Measurements from ENCODE around the gene CLBA1. TPM values are rescaled to one million over a fixed set of nuclear protein-coding genes. Genes with fewer than 3 reads are reported as not detected.
"Not testable (repeated sequence)": the region's sequence is repeated elsewhere in the genome, so short reads cannot be mapped to it uniquely, and the experiment has no call there.

CLBA1 gene
- total RNA-seq, 1 donor from 2014 or later = 4.5 TPM

DNA sequence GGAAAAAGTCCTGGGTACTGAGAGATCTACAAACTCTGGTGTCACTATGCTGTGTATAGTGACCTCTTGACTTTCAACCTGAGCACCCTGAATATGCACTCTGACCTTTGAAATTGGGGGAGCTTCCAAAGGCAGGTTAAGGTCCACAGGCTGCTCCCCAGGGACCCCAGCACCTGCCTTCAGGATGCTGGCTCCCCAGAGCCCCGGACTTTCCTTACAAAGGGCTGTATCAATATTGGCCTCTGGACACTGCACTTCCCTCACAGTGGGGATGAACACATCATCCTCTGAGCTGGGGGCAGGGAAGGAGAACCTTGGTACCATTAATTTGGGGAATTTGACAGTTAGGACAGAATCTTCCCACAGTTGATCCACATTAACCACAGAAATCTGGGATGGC, 46.6 kb upstream of the CLBA1 start:
- no peak overlapping the region for H3K4me3 ChIP-seq (ENCODE audit: low read depth, low read length)
- DNase-seq (ENCODE audit: low read depth) = no peak
- TF ChIP-seq, protein P1, sequence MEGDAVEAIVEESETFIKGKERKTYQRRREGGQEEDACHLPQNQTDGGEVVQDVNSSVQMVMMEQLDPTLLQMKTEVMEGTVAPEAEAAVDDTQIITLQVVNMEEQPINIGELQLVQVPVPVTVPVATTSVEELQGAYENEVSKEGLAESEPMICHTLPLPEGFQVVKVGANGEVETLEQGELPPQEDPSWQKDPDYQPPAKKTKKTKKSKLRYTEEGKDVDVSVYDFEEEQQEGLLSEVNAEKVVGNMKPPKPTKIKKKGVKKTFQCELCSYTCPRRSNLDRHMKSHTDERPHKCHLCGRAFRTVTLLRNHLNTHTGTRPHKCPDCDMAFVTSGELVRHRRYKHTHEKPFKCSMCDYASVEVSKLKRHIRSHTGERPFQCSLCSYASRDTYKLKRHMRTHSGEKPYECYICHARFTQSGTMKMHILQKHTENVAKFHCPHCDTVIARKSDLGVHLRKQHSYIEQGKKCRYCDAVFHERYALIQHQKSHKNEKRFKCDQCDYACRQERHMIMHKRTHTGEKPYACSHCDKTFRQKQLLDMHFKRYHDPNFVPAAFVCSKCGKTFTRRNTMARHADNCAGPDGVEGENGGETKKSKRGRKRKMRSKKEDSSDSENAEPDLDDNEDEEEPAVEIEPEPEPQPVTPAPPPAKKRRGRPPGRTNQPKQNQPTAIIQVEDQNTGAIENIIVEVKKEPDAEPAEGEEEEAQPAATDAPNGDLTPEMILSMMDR (conservative IDR thresholded peaks at IDR 0.05; ENCODE audit: low read depth, low read length) = no peak

DNA sequence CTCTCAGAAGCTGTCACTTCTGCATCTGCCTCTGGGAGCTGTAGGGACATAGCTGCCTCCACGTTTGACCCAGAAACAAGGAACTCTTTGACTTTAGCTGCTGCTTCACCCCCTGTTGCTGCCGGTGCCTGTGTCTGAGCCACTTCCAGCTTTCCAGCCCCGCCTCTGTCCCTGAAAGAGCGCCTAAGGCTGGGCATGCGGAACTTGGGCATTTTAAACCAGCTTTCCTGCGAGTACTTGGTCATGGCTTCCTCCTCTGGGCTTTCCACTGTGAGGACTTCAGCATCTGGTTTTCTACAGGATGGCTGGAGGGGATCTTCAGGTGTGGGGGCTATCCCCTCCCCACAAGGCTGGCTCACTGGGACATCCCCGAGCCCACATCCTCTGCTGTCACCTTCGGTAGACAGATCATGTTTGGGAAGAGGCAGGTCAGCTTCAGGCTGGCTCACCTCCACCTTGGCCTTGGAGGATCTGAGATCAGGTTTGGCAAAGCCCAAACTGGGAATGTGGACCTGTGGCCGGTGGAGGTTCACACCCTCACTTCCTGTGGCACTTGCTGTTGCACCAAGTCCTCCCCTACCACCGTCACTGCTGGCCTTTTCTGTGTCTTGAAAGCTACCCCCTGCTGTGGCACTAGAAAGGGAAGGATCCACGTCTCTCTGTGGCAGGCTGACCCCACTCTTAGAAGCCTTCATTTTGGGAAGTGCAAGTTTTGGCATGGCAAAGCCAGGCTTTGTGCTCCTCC, 45.8 kb upstream of the CLBA1 start:
- TF ChIP-seq, protein P1 (conservative IDR thresholded peaks at IDR 0.05; ENCODE audit: low read depth, low read length) = no peak
- DNase-seq (ENCODE audit: low read depth) = no peak
- no peak overlapping the region for H3K4me3 ChIP-seq (ENCODE audit: low read depth, low read length)

DNA sequence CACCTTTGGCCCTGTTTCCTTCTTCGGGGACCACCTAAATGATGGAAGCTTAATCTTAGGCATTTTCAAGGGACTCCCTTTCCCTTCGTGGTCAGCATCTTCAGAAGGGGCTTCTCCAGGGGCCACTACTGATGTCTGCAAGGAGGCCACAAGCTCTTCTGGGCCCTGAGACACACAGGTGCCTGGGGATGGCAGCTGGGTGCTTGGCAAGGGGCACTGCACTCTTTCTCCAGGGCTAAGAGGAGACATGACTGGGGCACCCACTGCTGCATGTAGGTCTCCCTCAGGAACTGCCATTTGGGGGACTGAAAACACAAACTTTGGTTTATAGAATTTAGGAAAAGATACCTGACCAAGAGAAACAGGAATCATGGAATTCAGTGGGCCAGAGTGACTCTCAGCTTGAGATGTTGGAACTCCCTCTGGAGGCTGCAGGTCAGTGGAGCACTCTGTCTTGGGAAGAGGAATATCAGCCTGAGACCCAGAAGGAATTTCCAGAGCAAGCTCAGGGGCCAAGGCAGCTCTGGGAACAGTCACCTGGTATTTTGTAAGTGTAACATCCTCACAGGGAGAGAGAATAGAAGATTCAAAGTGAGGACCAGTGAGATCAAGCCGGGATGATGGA, 45.0 kb upstream of the CLBA1 start:
- no peak overlapping the region for H3K4me3 ChIP-seq (ENCODE audit: low read depth, low read length)
- TF ChIP-seq, protein P1 (conservative IDR thresholded peaks at IDR 0.05; ENCODE audit: low read depth, low read length) = peak; percentile 19
- DNase-seq (ENCODE audit: low read depth) = no peak

DNA sequence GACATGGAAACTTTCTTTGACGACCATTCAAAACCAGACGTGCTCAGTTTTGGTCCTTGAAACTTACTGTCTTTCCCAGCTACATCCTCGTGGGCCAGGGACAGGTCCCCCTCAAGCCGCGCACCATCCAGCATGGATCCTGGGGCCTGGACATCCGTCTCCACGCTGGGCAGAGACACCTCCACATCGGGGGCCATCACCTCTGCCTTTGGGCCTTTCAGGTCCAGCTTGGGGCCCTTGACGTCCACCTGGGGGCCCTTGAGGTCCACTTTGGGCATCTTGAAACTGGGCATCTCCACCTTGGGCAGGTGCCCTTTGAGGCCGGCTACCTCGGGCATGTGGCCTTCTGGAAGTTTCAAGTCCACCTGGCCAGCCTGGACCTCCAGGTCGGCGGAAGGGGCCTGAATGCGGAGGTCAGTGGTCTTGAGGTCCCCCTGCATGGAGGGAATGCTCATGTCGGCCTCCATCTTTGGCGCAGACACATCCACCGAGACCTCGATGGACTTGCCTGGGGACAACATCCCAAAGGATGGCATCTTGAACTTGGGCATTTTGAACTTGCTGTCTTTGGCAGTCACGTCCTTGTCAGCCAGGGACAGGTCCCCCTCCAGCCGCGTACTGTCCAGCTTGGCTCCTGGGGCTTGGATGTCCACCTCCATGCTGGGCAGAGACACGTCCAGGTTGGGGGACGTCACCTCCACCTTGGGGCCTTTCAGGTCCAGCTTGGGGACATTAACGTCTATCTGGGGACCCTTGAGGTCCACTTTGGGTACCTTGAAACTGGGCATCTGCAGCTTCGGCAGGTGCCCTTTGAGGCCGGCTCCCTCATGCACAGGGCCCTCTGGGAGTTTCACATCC, 43.9 kb upstream of the CLBA1 start:
- H3K4me3 ChIP-seq (ENCODE audit: low read depth, low read length) = no peak overlapping the region
- TF ChIP-seq, protein P1 (conservative IDR thresholded peaks at IDR 0.05; ENCODE audit: low read depth, low read length) = no peak
- DNase-seq (ENCODE audit: low read depth) = no peak

DNA sequence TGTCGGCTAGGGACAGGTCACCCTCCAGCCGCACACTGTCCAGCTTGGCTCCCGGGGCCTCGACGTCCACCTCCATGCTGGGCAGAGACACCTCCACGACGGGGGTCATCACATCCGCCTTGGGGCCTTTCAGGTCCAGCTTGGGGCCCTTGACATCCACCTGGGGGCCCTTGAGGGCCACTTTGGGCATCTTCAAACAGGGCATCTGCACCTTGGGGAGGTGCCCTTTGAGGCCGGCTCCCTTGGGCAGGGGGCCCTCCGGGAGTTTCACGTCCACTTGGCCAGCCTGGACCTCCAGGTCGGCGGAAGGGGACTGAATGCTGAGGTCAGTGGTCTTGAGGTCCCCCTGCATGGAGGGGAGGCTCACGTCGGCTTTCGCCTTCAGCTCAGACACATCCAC, 43.0 kb upstream of the CLBA1 start:
- no peak overlapping the region for H3K4me3 ChIP-seq (ENCODE audit: low read depth, low read length)
- TF ChIP-seq, protein P1 (conservative IDR thresholded peaks at IDR 0.05; ENCODE audit: low read depth, low read length) = no peak
- DNase-seq (ENCODE audit: low read depth) = no peak

DNA sequence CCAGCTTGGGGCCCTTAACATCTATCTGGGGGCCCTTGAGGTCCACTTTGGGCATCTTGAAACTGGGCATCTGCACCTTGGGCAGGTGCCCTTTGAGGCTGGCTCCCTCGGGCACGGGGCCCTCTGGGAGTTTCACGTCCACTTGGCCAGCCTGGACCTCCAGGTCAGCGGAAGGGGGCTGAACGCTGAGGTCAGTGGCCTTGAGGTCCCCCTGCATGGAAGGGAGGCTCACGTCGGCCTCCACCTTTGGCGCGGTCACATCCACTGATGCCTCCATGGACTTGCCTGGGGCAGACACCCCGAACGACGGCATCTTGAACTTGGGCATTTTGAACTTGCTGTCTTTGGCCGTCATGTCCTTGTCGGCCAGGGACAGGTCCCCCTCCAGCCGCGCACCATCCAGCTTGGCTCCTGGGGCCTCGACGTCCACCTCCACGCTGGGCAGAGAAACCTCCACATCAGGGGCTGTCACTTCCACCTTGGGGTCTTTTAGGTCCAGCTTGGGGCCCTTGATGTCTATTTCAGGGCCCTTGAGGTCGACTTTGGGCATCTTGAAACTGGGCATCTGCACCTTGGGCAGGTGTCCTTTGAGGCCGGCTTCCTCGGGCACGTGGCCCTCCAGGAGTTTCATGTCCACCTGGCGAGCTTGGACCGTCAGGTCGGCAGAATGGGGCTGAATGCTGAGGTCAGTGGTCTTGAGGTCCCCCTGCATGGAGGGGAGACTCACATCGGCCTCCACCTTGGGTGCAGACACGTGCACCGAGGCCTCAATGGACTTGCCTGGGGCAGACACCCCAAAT, 42.2 kb upstream of the CLBA1 start:
- H3K4me3 ChIP-seq (ENCODE audit: low read depth, low read length); DNase-seq (ENCODE audit: low read depth): not testable (repeated sequence)

DNA sequence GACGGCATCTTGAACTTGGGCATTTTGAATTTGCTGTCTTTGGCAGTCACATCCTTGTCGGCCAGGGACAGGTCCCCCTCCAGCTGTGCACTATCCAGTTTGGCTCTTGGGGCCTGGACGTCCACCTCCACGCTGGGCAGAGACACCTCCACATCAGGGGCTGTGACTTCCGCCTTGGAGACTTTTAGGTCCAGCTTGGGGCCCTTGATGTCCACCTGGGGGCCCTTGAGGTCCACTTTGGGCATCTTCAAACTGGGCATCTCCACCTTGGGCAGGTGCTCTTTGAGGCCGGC, 41.6 kb upstream of the CLBA1 start:
- not testable (repeated sequence) for DNase-seq (ENCODE audit: low read depth)

DNA sequence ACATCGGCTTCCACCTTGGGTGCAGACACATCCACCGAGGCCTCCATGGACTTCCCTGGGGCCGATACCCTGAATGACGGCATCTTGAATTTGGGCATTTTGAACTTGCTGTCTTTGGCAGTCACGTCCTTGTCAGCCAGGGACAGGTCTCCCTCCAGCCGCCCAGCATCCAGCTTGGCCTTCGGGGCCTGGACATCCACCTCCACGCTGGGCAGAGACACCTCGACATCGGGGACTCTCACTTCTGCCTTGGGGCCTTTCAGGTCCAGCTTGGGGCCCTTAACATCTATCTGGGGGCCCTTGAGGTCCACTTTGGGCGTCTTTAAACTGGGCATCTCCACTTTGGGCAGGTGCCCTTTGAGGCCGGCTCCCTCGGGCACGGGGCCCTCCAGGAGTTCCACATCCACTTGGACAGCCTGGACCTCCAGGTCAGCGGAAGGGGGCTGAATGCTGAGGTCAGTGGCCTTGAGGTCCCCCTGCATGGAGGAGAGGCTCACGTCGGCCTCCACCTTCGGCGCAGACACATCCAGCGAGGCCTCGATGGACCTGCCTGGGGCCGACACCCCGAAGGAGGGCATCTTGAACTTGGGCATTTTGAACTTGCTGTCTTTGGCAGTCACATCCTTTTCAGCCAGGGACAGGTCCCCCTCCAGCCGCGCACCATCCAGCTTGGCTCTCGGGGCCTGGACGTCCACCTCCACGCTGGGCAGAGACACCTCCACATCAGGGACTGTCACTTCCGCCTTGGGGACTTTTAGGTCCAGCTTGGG, 41.0 kb upstream of the CLBA1 start:
- not testable (repeated sequence) for DNase-seq (ENCODE audit: low read depth); H3K4me3 ChIP-seq (ENCODE audit: low read depth, low read length)

More for the DNA sequence above, 41.6 kb upstream of the CLBA1 start:
- H3K4me3 ChIP-seq (ENCODE audit: low read depth, low read length) = not testable (repeated sequence)

DNA sequence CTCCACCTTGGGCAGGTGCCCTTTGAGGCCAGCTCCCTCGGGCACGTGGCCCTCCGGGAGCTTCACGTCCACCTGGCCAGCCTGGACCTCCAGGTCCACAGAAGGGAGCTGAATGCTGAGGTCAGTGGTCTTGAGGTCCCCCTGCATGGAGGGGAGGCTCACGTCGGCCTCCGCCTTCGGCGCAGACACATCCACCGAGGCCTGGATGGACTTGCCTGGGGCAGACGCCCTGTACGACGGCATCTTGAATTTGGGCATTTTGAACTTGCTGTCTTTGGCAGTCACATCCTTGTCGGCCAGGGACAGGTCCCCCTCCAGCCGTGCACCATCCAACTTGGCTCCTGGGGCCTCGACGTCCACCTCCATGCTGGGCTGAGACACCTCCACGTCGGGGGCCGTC, 40.3 kb upstream of the CLBA1 start:
- not testable (repeated sequence) for H3K4me3 ChIP-seq (ENCODE audit: low read depth, low read length); DNase-seq (ENCODE audit: low read depth)

DNA sequence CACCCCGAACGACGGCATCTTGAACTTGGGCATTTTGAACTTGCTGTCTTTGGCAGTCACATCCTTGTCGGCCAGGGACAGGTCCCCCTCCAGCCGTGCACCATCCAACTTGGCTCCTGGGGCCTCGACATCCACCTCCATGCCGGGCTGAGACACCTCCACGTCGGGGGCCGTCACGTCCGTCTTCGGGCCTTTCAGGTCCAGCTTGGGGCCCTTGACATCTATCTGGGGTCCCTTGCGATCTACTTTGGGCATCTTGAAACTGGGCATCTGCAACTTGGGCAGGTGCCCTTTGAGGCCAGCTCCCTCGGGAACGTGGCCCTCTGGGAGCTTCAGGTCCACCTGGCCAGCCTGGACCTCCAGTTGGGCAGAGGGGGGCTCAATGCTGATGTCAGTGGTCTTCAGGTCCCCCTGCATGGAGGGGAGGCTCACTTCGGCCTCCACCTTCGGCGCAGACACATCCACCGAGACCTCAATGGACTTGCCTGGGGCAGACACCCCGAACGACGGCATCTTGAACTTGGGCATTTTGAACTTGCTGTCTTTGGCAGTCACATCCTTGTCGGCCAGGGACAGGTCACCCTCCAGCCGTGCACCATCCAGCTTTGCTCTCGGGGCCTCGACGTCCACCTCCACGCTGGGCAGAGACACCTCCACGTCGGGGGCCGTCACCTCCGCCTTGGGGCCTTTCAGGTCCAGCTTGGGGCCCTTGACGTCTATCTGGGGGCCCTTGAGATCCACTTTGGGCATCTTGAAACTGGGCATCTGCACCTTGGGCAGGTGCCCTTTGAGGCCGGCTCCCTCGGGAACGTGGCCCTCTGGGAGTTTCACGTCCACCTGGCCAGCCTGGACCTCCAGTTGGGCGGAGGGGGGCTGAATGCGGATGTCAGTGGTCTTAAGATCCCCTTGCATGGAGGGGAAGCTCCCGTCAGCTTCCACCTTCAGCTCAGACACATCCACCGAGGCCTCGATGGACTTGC, 39.3 kb upstream of the CLBA1 start:
- not testable (repeated sequence) for H3K4me3 ChIP-seq (ENCODE audit: low read depth, low read length); DNase-seq (ENCODE audit: low read depth)

Data from epithelial cell of proximal tubule (primary cell).